Measurements from ENCODE around the gene TOX3. TPM values are rescaled to one million over a fixed set of nuclear protein-coding genes. Genes with fewer than 3 reads are reported as not detected.

TOX3 gene
- total and polyA plus RNA-seq, 2 of the 8 experiments (the other 6 are each of a cell fraction or from before 2014, with no cell fraction given) = 16.7 to 31.2 TPM

GRCh38 chr16:52451971-52452421 lies 94.9 kb downstream of the TOX3 start (continued):
- TF ChIP-seq YY1 (IDR thresholded peaks at IDR 0.05; ENCODE audit: low read depth, low read length) = no peak
- TF ChIP-seq RFX5 (IDR thresholded peaks at IDR 0.05; ENCODE audit: borderline replicate concordance, low read depth, low read length) = no peak
- TF ChIP-seq TBP (IDR thresholded peaks at IDR 0.05; ENCODE audit: low read depth, low read length) = no peak
- TF ChIP-seq PHF8 (conservative IDR thresholded peaks at IDR 0.05; ENCODE audit: low read depth, low read length) = no peak
- no peak for TF ChIP-seq CREB1 (IDR thresholded peaks at IDR 0.05)
- TF ChIP-seq RNF2 (IDR thresholded peaks at IDR 0.05; ENCODE audit: borderline replicate concordance, low read depth, low read length, missing control alignments, poor library complexity, severe bottlenecking) = no peak

Measured in H1 (cell line).